Stomach (tissue), 9 donors: Measurements from ENCODE around the gene TAS1R1. TPM values are rescaled to one million over a fixed set of nuclear protein-coding genes. Genes with fewer than 3 reads are reported as not detected.

Source experiments
- DNase-seq, 2 donors: peaks; one replicate each; pipeline versions ENCODE4 v3.0.0 to v3.0.0-alpha.2; 2013 to 2019
- H3K27ac ChIP-seq, 5 donors: fragments of 200-600 bp in 4 of 5; sonication (generic) in 4 of 5; one replicate each; pipeline ENCODE4 v1.5.1; 2013 to 2019; ENCODE audit warnings: mild to moderate bottlenecking in 1 of 5, moderate library complexity in 1 of 5
- H3K27me3 ChIP-seq, 3 donors: fragments of 200-600 bp; sonication (generic); one replicate each; pipeline ENCODE4 v1.5.1; 2017 to 2019; ENCODE audit warnings: mixed run types in 1 of 3
- H3K36me3 ChIP-seq, 4 donors: fragments of 200-600 bp; sonication (generic); 1 replicate in 3 of 4; 2 replicates in 1 of 4; pipeline ENCODE4 v1.5.1; 2016 to 2019
- H3K4me1 ChIP-seq, 4 donors: fragments of 200-600 bp; sonication (generic); one replicate each; pipeline ENCODE4 v1.5.1; 2016 to 2019
- H3K4me3 ChIP-seq, 4 donors: fragments of 200-600 bp; sonication (generic) in 3 of 4; one replicate each; pipeline ENCODE4 v1.5.1; 2016 to 2019; ENCODE audit warnings: mild to moderate bottlenecking in 1 of 4
- H3K9me3 ChIP-seq, 4 donors: fragments of 200-600 bp; sonication (generic); one replicate each; pipeline ENCODE4 v1.5.1; 2016 to 2019
- CTCF ChIP-seq, 7 experiments: fragments of 450-650 bp in 4 of 7; fragments of 200-600 bp in 3 of 7; sonication (generic) in 3 of 7; IDR thresholded peaks; one replicate each; pipeline ENCODE4 v1.5.1; 2016 to 2019; ENCODE audit warnings: antibody characterized with exemption in 7 of 7, control low read depth in 2 of 7, mild to moderate bottlenecking in 1 of 7
- EP300 ChIP-seq: sonication (generic); formaldehyde crosslinking; IDR thresholded peaks from one replicate; pipeline ENCODE4 v1.6.1; 2017; ENCODE audit warnings: antibody characterized with exemption
- POLR2A ChIP-seq, 4 donors: fragments of 450-650 bp; IDR thresholded peaks; one replicate each; pipeline ENCODE4 v1.6.1; 2016; ENCODE audit warnings: antibody characterized with exemption in 4 of 4, control low read depth in 2 of 4, mild to moderate bottlenecking in 1 of 4, moderate library complexity in 1 of 4
- POLR2AphosphoS5 ChIP-seq, 3 donors: sonication (generic); formaldehyde crosslinking; IDR thresholded peaks; one replicate each; pipeline ENCODE4 v1.6.1; 2016; ENCODE audit warnings: antibody characterized with exemption in 3 of 3
- WGBS, 5 donors: extraction: QIAGEN DNeasy Blood & Tissue Kit in 3 of 5; methylation state at CpG; one replicate each; pipeline versions ENCODE4 v1.1.5 to v1.1.7; 2013 to 2018; 5-methylcytosine and 5-hydroxymethylcytosine counted together
- intact Hi-C: fragments of 100-400 bp; cut with DNase I; formaldehyde crosslinking; loops from one replicate; pipeline ENCODE4 v1.15.1; 2023; ENCODE audit warnings: low total_unique reads
- polyA plus RNA-seq, 3 donors: library from polyadenylated mRNA; stranded (reverse); fragments of 200-250 nt; gene quantifications; one replicate each; pipeline ENCODE4 v1.2.3, GENCODE V29; 2013
- total RNA-seq, 5 donors: library from RNA; depleted of rRNA; stranded (reverse); fragments of >200 nt; gene quantifications; one replicate each; pipeline versions ENCODE4 v1.1.0 to v1.2.3, GENCODE V29; 2014 to 2016
- donor health status: healthy with polysubstance abuse.
- donor health status: Bipolar disorder and iron deficiency.
- donor health status: healthy.

TAS1R1 gene
- total and polyA plus RNA-seq, 8 donors = 0.08 to 0.12 TPM; not detected in 6

GRCh38 chr1:6530504-6531160, 24.5 kb upstream of the TAS1R1 start:
- intact Hi-C loops = no loop called here
- H3K36me3 ChIP-seq = peaks cover 78 to 99% (median 98%) of the 10 kb centered on the region in 4 donors
- TF ChIP-seq POLR2A (IDR thresholded peaks at IDR 0.05) = no peak
- no peak for TF ChIP-seq CTCF (IDR thresholded peaks at IDR 0.05)
- no peak for TF ChIP-seq EP300
- TF ChIP-seq POLR2AphosphoS5 (IDR thresholded peaks at IDR 0.05) = no peak

GRCh38 chr1:6531996-6532395, 23.1 kb upstream of the TAS1R1 start:
- no peak for TF ChIP-seq POLR2A (IDR thresholded peaks at IDR 0.05)
- no peak for TF ChIP-seq POLR2AphosphoS5 (IDR thresholded peaks at IDR 0.05)
- no peak for TF ChIP-seq EP300
- TF ChIP-seq CTCF (IDR thresholded peaks at IDR 0.05) = no peak
- no peak for DNase-seq
- intact Hi-C loops = no loop called here
- WGBS, 5 donors = 86 to 96% (median 89%) methylated on average over 5 of the region's 5 CpGs
- no peak overlapping the region for H3K4me3 ChIP-seq
- peaks cover 64 to 97% (median 95%) of the 10 kb centered on the region in 4 donors for H3K36me3 ChIP-seq
- H3K27me3 ChIP-seq = no peaks in the 10 kb centered on the region
- no peaks in the 10 kb centered on the region for H3K9me3 ChIP-seq
- no peak overlapping the region for H3K27ac ChIP-seq
- peaks cover 0 to 5% (median 2%) of the 10 kb centered on the region in 4 donors for H3K4me1 ChIP-seq

More at GRCh38 chr1:6530504-6531160, 24.5 kb upstream of the TAS1R1 start:
- Histone ChIP-seq H3K4me1 (peaks cover 0 to 5% (median 2%) of the 10 kb centered on the region in 4 donors), H3K4me3 (no peak overlapping the region), H3K27me3 (no peaks in the 10 kb centered on the region), H3K27ac (no peak overlapping the region), H3K9me3 (no peaks in the 10 kb centered on the region)
- WGBS, 5 donors = 94 to 98% (median 98%) methylated on average over 13 of the region's 13 CpGs
- no peak for DNase-seq

- H3K4me1 ChIP-seq = peaks cover 0 to 5% (median 2%) of the 10 kb centered on the region in 4 donors
- 90 to 94% (median 92%) methylated on average over 8 of the region's 8 CpGs for WGBS, 5 donors
- DNase-seq = no peak
- peaks cover 44 to 90% (median 83%) of the 10 kb centered on the region in 4 donors for H3K36me3 ChIP-seq
- no peak overlapping the region for H3K4me3 ChIP-seq
- TF ChIP-seq POLR2AphosphoS5 (IDR thresholded peaks at IDR 0.05) (no peak), EP300 (no peak), POLR2A (IDR thresholded peaks at IDR 0.05) (no peak), CTCF (IDR thresholded peaks at IDR 0.05) (no peak)
- intact Hi-C loops = no loop called here
- no peaks in the 10 kb centered on the region for H3K27me3 ChIP-seq
- no peaks in the 10 kb centered on the region for H3K9me3 ChIP-seq
- no peak overlapping the region for H3K27ac ChIP-seq
Observed at GRCh38 chr1:6534248-6534822, 20.8 kb upstream of the TAS1R1 start.

- WGBS, 5 donors = 84 to 96% (median 93%) methylated on average over 4 of the region's 4 CpGs
- Histone ChIP-seq H3K9me3 (no peaks in the 10 kb centered on the region), H3K36me3 (peaks cover 35 to 87% (median 74%) of the 10 kb centered on the region in 4 donors), H3K4me1 (peaks cover 0 to 5% (median 2%) of the 10 kb centered on the region in 4 donors), H3K4me3 (no peak overlapping the region), H3K27me3 (no peaks in the 10 kb centered on the region), H3K27ac (no peak overlapping the region)
- intact Hi-C loops = no loop called here
- TF ChIP-seq POLR2A (IDR thresholded peaks at IDR 0.05) = no peak
- no peak for TF ChIP-seq CTCF (IDR thresholded peaks at IDR 0.05)
- TF ChIP-seq POLR2AphosphoS5 (IDR thresholded peaks at IDR 0.05) = no peak
- TF ChIP-seq EP300 = no peak
- no peak for DNase-seq
Observed at GRCh38 chr1:6535214-6535613, 19.9 kb upstream of the TAS1R1 start.
